Neural progenitor cell (in vitro differentiated cells): Measurements from ENCODE around the gene UGT1A4.

Experiments used
- EZH2 ChIP-seq: fragments of 200-600 bp; sonication (generic); IDR thresholded peaks from 2 replicates; pipeline ENCODE4 v1.6.1; 2017; ENCODE audit warnings: antibody characterized with exemption, mild to moderate bottlenecking, moderate library complexity
- EZH2phosphoT487 ChIP-seq: fragments of 200-600 bp; sonication (generic); IDR thresholded peaks from 2 replicates; pipeline ENCODE4 v1.6.1; 2017; ENCODE audit warnings: antibody characterized with exemption
- TF ChIP-seq, protein P1 (sequence below): fragments of 200-600 bp; sonication (generic); IDR thresholded peaks from 2 replicates; pipeline ENCODE4 v1.5.1; 2017; ENCODE audit warnings: antibody characterized with exemption, mild to moderate bottlenecking

DNA sequence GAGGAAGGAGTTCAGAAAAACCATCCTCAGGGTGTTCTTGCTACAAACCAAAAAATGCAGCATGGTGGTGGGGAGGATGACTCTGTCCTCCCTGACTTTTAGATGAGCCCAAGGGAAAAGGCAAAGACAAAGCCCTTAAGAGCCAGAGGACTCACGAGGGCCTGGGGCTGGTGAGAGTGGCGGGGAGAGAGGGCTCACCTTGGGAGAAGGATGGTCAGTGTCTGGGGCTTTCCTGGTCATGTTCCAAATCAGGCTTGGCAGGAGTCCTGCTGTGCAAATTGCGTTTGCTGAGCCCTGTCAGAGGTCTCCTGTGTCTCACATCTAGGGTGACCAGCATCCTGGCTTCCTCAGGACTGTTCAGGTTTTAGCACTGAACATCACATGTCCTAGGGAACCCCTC lies 46.2 kb downstream of the UGT1A4 start:
- TF ChIP-seq, protein P1, sequence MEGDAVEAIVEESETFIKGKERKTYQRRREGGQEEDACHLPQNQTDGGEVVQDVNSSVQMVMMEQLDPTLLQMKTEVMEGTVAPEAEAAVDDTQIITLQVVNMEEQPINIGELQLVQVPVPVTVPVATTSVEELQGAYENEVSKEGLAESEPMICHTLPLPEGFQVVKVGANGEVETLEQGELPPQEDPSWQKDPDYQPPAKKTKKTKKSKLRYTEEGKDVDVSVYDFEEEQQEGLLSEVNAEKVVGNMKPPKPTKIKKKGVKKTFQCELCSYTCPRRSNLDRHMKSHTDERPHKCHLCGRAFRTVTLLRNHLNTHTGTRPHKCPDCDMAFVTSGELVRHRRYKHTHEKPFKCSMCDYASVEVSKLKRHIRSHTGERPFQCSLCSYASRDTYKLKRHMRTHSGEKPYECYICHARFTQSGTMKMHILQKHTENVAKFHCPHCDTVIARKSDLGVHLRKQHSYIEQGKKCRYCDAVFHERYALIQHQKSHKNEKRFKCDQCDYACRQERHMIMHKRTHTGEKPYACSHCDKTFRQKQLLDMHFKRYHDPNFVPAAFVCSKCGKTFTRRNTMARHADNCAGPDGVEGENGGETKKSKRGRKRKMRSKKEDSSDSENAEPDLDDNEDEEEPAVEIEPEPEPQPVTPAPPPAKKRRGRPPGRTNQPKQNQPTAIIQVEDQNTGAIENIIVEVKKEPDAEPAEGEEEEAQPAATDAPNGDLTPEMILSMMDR = no peak
- TF ChIP-seq EZH2 (no peak), EZH2phosphoT487 (no peak)
